ENCODE results near the gene TBXA2R. TPM values are rescaled to one million over a fixed set of nuclear protein-coding genes. Genes with fewer than 3 reads are reported as not detected.

Gene TBXA2R
- total RNA-seq, 1 donor from 2014 or later = 4.4 TPM

GRCh38 chr19:3607303-3608078 lies 816 bp upstream of the TBXA2R start:
- ATAC-seq = peak; percentile 7

GRCh38 chr19:3606174-3606689 lies 443 bp downstream of the TBXA2R start:
- peak; percentile 87 for ATAC-seq
- DNase-seq (ENCODE audit: low spot score) = peak; percentile 83

More at GRCh38 chr19:3607303-3608078, 816 bp upstream of the TBXA2R start:
- DNase-seq (ENCODE audit: low spot score) = no peak

GRCh38 chr19:3605770-3606169 lies 905 bp downstream of the TBXA2R start:
- DNase-seq (ENCODE audit: low spot score) (no peak), ATAC-seq (no peak)

- no peak for ATAC-seq
- no peak for DNase-seq (ENCODE audit: low spot score)
Observed at GRCh38 chr19:3605361-3605760, 1.3 kb downstream of the TBXA2R start.

GRCh38 chr19:3604987-3605343 lies 1.7 kb downstream of the TBXA2R start:
- ATAC-seq (no peak), DNase-seq (ENCODE audit: low spot score) (no peak)

- DNase-seq (ENCODE audit: low spot score) (no peak), ATAC-seq (no peak)
Observed at GRCh38 chr19:3604227-3604986, 2.3 kb downstream of the TBXA2R start.

GRCh38 chr19:3603121-3603811 lies 3.4 kb downstream of the TBXA2R start:
- no peak for DNase-seq (ENCODE audit: low spot score)
- ATAC-seq = peak; percentile 6

- ATAC-seq (no peak), DNase-seq (ENCODE audit: low spot score) (no peak)
Observed at GRCh38 chr19:3601021-3601420, 5.7 kb downstream of the TBXA2R start.

- DNase-seq (ENCODE audit: low spot score) (no peak), ATAC-seq (no peak)
Observed at GRCh38 chr19:3599776-3600187, 6.9 kb downstream of the TBXA2R start.

- DNase-seq (ENCODE audit: low spot score) (no peak), ATAC-seq (no peak)
Observed at GRCh38 chr19:3595521-3596061, 11.1 kb downstream of the TBXA2R start.

- ATAC-seq = no peak
- DNase-seq (ENCODE audit: low spot score) = no peak
Observed at GRCh38 chr19:3593156-3593555, 13.5 kb downstream of the TBXA2R start.

- peak; percentile 88 for ATAC-seq
- peak; percentile 61 for DNase-seq (ENCODE audit: low spot score)
Observed at GRCh38 chr19:3591876-3592613, 14.6 kb downstream of the TBXA2R start.

GRCh38 chr19:3590991-3591659 lies 15.6 kb downstream of the TBXA2R start:
- DNase-seq (ENCODE audit: low spot score) (no peak), ATAC-seq (no peak)

GRCh38 chr19:3589949-3590348 lies 16.7 kb downstream of the TBXA2R start:
- ATAC-seq = no peak
- DNase-seq (ENCODE audit: low spot score) = no peak

GRCh38 chr19:3589439-3589838 lies 17.2 kb downstream of the TBXA2R start:
- no peak for ATAC-seq
- DNase-seq (ENCODE audit: low spot score) = no peak

- peak; percentile 20 for ATAC-seq
Observed at GRCh38 chr19:3586707-3587346, 19.8 kb downstream of the TBXA2R start.

GRCh38 chr19:3586127-3586626 lies 20.5 kb downstream of the TBXA2R start:
- ATAC-seq (peak; percentile 13), DNase-seq (ENCODE audit: low spot score) (no peak)

More at GRCh38 chr19:3586707-3587346, 19.8 kb downstream of the TBXA2R start:
- DNase-seq (ENCODE audit: low spot score) = no peak

GRCh38 chr19:3585301-3586126 lies 21.2 kb downstream of the TBXA2R start, which contains the start of gene GIPC3:
TSS of gene GIPC3 (plus strand) at chr19:3585478. CDS start at chr19:3585598, 120 bp downstream.
- DNase-seq (ENCODE audit: low spot score) (no peak), ATAC-seq (peak; percentile 20)

All from left lobe of liver (tissue), 2 donors.